DMS153 treated with DMSO at 0.1 percent for 48 hours (cell line): Measurements from ENCODE around the gene GNPNAT1.

Source experiments
- DNase-seq: peaks from one replicate; lab custom pipeline; 2025; ENCODE audit not compliant: unreplicated experiment; lab: John Stamatoyannopoulos, UW

The GNPNAT1 gene

GRCh38 chr14:52791223-52792096 lies at the start of gene GNPNAT1:
Gene GNPNAT1 (minus strand): TSS chr14:52791607. CDS start chr14:52784650, 6,957 bp downstream.
- DNase-seq = peak; percentile 58

- no peak for DNase-seq
Measured at GRCh38 chr14:52840877-52841276, 49.5 kb upstream of the GNPNAT1 start.

GRCh38 chr14:52837451-52837850 lies 46.0 kb upstream of the GNPNAT1 start:
- no peak for DNase-seq

GRCh38 chr14:52836063-52836462 lies 44.7 kb upstream of the GNPNAT1 start:
- DNase-seq = no peak

- DNase-seq = peak; percentile 27
Measured at GRCh38 chr14:52835122-52835903, 43.9 kb upstream of the GNPNAT1 start.

GRCh38 chr14:52834440-52834842 lies 43.0 kb upstream of the GNPNAT1 start:
- no peak for DNase-seq

GRCh38 chr14:52833891-52834290 lies 42.5 kb upstream of the GNPNAT1 start:
- no peak for DNase-seq

GRCh38 chr14:52829527-52830185 lies 38.2 kb upstream of the GNPNAT1 start:
- no peak for DNase-seq

- no peak for DNase-seq
Measured at GRCh38 chr14:52827426-52827825, 36.0 kb upstream of the GNPNAT1 start.

- DNase-seq = no peak
Measured at GRCh38 chr14:52825085-52825484, 33.7 kb upstream of the GNPNAT1 start.

- no peak for DNase-seq
Measured at GRCh38 chr14:52824462-52824861, 33.1 kb upstream of the GNPNAT1 start.

- DNase-seq = no peak
Measured at GRCh38 chr14:52821805-52822250, 30.4 kb upstream of the GNPNAT1 start.

GRCh38 chr14:52808101-52808500 lies 16.7 kb upstream of the GNPNAT1 start:
- no peak for DNase-seq

- DNase-seq = no peak
Measured at GRCh38 chr14:52806115-52806514, 14.7 kb upstream of the GNPNAT1 start.

- DNase-seq = no peak
Measured at GRCh38 chr14:52802597-52802996, 11.2 kb upstream of the GNPNAT1 start.

GRCh38 chr14:52801014-52801712 lies 9.8 kb upstream of the GNPNAT1 start:
- DNase-seq = no peak

GRCh38 chr14:52798826-52799225 lies 7.4 kb upstream of the GNPNAT1 start:
- no peak for DNase-seq

GRCh38 chr14:52797653-52798052 lies 6.2 kb upstream of the GNPNAT1 start:
- no peak for DNase-seq

GRCh38 chr14:52793061-52793460 lies 1.7 kb upstream of the GNPNAT1 start:
- no peak for DNase-seq

GRCh38 chr14:52792097-52792415 lies 649 bp upstream of the GNPNAT1 start:
- no peak for DNase-seq

GRCh38 chr14:52790756-52791222 lies 618 bp downstream of the GNPNAT1 start:
- DNase-seq = no peak
